Uterus (tissue), 2 donors: Measurements from ENCODE around the gene CISD1.

Experiments
- POLR2A ChIP-seq, 2 donors: fragments of 450-650 bp; IDR thresholded peaks; one replicate each; pipeline ENCODE4 v1.6.1; 2016; ENCODE audit warnings: antibody characterized with exemption in 2 of 2, mild to moderate bottlenecking in 1 of 2, moderate library complexity in 1 of 2
- TF ChIP-seq, protein P1 (sequence below), 4 experiments: fragments of 200-600 bp in 2 of 4; fragments of 450-650 bp in 2 of 4; sonication (generic) in 2 of 4; IDR thresholded peaks; one replicate each; pipeline ENCODE4 v1.5.1; 2016 to 2019; ENCODE audit warnings: antibody characterized with exemption in 4 of 4, mild to moderate bottlenecking in 2 of 4, moderate library complexity in 1 of 4

DNA sequence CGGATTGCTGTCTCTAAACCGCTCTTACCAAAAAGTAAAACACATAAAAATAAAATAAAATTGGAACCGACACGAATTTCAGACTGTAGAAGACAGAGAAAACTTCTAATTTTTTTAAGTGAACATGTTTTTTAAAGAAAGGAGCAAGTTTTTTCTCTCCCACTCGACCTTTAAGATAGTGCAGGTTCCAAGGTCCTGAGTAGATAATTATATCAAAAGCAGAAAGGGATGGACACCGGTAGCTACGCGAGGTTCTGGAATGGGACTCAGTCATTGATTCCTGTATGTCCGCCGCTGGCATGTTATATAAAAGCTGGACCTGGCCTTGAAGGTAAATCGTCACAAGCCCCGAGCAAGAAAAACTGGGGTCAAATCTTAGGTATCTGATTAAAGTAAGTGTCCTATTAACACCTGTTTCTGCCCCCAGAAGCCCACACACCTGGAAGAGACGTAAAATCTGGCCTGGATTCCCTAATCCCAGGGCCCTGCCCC lies 462 bp upstream of the CISD1 start:
- TF ChIP-seq, protein P1, sequence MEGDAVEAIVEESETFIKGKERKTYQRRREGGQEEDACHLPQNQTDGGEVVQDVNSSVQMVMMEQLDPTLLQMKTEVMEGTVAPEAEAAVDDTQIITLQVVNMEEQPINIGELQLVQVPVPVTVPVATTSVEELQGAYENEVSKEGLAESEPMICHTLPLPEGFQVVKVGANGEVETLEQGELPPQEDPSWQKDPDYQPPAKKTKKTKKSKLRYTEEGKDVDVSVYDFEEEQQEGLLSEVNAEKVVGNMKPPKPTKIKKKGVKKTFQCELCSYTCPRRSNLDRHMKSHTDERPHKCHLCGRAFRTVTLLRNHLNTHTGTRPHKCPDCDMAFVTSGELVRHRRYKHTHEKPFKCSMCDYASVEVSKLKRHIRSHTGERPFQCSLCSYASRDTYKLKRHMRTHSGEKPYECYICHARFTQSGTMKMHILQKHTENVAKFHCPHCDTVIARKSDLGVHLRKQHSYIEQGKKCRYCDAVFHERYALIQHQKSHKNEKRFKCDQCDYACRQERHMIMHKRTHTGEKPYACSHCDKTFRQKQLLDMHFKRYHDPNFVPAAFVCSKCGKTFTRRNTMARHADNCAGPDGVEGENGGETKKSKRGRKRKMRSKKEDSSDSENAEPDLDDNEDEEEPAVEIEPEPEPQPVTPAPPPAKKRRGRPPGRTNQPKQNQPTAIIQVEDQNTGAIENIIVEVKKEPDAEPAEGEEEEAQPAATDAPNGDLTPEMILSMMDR (IDR thresholded peaks at IDR 0.05) = no peak
- no peak for TF ChIP-seq POLR2A (IDR thresholded peaks at IDR 0.05)
